ENCODE results near the gene DMRT3.

The DMRT3 gene

GRCh38 chr9:976258-976942 lies at the start of gene DMRT3:
Gene DMRT3 (plus strand): TSS chr9:976655. CDS start chr9:977002, 347 bp downstream.
- DNase-seq (ENCODE audit: low spot score), result no peak

GRCh38 chr9:926976-927375 lies 49.5 kb upstream of the DMRT3 start:
- no peak for DNase-seq (ENCODE audit: low spot score)

- peak; percentile 39 for DNase-seq (ENCODE audit: low spot score)
These were observed 48.0 kb upstream of the DMRT3 start for GRCh38 chr9:928363-929042.

DNA sequence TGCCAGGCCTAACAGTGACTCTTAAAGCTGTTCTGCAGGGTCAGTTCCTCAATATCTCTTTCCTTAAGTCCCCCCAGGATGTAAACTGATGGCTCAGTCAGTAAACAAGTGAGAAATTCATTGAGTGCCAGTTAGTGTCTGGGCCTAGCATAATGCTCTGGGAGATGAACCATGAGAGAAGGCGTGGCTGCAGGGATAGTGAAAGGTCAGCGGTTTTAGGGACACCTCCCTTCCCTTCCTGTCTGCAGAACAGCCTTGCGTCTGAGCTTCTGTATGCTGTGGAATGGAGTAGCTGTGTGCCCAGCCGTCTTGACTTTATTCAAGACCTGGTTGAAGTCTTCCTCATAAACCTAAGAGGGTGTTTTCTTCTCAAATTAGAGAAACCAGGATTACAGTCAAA lies 46.7 kb upstream of the DMRT3 start:
- DNase-seq (ENCODE audit: low spot score), result no peak

- DNase-seq (ENCODE audit: low spot score), result no peak
These were observed 43.1 kb upstream of the DMRT3 start for GRCh38 chr9:933356-933755.

DNA sequence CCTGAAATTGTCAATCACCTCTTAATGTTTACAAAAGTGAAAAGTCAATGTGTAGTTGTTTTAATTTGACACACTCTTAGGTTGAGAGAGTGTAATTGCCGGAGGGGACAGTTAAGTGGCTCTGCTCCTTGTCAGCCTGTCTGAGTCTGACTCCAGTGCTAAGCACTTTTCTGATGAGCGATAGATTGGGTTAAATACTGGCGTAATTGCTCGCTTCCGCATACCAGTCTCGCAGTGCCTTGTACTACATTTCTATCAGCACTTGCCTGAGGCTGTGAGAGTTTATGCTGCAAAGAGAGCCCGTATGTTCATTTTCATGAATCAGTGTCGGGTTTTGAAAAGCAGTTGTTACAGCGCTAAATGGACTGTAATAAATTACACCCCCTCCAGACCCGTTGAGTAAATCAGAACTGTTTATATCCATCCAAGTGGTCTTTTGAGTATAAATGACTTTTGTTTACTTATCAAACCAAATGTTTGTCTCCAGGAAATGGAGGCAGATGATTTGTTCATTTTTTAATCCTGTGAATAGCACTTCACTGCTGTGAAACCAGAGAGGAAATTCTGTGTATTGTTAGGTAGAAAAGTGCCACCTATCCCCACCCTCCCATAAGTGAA lies 41.0 kb upstream of the DMRT3 start:
- DNase-seq (ENCODE audit: low spot score), result no peak

DNA sequence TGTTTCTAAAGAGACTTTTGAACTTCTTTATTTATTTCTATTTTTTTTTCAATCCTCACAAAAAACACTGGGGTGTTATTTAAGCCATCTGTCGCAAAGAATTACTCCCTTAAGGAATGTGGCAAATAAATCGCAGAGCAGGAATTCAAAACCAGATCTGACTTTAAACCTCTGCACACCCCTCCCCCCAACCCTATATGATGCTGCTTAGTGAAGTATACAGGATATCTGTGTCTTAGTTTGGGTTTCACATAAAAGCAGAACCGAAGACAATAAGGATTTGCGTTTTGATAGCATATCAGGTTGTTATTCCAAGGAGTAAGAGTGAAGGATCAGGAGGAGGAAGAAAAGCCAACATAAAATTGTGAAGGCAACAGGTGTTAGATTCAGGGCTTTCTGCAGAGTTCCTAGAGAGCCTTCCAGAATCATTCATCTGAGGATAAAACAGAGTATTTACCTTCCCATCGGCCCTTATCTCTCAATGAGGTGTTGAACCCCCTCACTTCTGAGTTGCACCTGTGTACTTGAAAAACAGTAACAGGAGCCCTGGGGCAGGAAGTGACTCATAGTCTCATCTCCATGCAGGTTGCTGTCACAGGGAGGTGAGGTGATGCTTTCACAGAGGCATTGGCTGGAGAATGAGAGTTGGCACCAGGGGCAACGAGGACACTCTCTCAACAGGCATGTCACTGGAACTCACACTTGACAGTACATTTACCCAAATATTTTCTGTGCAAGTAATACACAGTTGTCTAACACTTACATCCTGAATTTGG lies 33.5 kb upstream of the DMRT3 start:
- no peak for DNase-seq (ENCODE audit: low spot score)

GRCh38 chr9:947985-948384 lies 28.5 kb upstream of the DMRT3 start:
- DNase-seq (ENCODE audit: low spot score), result no peak

- DNase-seq (ENCODE audit: low spot score), result no peak
These were observed 28.0 kb upstream of the DMRT3 start for GRCh38 chr9:948497-948896.

DNA sequence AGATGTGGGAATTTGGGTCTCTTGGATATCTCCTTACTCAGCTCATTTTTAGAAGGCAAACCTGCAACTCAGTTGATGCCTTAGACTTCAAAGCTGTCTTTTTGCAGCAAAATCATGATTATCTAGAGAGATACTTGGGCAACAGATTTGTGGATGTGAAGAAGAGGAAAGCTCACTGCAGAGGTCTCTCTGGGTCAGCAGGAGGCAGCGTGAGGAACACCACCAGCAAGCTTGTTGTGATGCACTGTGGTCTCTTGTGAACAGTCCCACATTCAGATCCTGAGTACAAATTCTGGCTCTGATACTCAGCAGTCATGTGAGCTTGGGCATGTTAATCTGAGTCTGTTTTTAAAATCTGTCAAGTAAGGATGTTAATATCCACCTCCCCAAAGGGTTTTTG lies 26.3 kb upstream of the DMRT3 start:
- DNase-seq (ENCODE audit: low spot score), result no peak

- DNase-seq (ENCODE audit: low spot score), result no peak
These were observed 23.9 kb upstream of the DMRT3 start for GRCh38 chr9:952546-952945.

DNA sequence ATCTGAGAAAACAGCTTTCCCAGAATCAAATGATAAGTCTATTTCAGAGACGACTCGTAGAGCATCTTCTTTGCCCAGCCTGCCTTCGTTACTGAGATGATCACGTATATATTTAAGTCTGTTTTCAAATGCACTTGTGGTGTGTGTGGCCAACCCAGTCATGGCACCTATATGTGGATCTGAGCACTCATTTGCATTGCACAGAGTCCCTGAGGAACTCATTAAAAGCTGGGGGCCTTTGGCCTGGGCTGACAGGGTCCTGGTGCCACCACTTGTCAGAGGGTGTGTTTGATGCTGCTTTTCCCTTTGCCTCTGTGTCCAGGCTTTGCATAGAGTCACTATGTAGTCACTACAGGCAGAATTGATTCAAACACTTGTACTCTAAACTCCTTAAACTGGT lies 17.4 kb upstream of the DMRT3 start:
- DNase-seq (ENCODE audit: low spot score), result no peak

GRCh38 chr9:959914-960313 lies 16.5 kb upstream of the DMRT3 start:
- no peak for DNase-seq (ENCODE audit: low spot score)

GRCh38 chr9:962023-962422 lies 14.4 kb upstream of the DMRT3 start:
- peak; percentile 87 for DNase-seq (ENCODE audit: low spot score)

GRCh38 chr9:965497-965896 lies 11.0 kb upstream of the DMRT3 start:
- no peak for DNase-seq (ENCODE audit: low spot score)

GRCh38 chr9:966870-967269 lies 9.6 kb upstream of the DMRT3 start:
- no peak for DNase-seq (ENCODE audit: low spot score)

- no peak for DNase-seq (ENCODE audit: low spot score)
These were observed 9.0 kb upstream of the DMRT3 start for GRCh38 chr9:967436-967835.

GRCh38 chr9:967903-968641 lies 8.4 kb upstream of the DMRT3 start:
- no peak for DNase-seq (ENCODE audit: low spot score)

DNA sequence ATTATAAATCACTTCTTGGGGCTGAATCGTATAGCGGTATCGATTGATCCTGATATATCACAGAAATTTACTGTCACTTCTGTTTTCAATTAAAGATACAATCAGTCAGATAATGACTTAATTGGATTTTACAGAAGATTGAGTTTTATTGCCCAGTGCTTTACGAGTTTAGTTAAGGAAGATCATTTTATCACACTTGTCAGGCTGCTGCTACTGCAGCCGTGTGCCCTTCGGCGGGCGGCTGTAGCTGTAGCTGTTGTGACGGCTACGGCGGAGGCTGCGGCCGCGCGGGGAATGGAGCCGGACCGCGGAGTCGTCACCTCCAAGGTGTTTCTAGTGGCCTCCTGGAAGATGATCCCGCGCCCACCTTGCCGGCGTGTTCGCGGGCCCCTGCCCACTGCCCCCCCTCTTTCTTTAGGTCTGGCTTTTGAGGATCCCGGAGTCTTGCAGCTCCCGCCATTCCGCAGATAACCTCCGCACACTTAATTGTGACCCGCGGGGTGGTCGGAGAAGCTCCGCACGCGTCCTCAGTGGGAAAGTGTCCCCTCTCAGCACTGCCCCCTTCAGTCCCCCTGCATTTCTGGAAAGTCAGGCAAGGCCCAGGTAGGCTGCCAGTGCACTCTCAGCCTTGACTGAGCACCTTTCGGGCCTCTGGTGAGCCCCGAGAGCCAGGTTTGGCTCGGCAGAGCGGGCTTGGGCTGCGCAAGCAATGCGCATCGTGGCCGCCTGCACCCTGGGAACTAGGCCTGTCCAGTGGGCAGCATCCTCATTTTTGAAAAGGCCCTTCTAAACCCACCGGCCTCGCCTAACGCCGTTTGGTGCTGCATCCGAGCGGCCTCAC lies 6.9 kb upstream of the DMRT3 start:
- no peak for DNase-seq (ENCODE audit: low spot score)

DNA sequence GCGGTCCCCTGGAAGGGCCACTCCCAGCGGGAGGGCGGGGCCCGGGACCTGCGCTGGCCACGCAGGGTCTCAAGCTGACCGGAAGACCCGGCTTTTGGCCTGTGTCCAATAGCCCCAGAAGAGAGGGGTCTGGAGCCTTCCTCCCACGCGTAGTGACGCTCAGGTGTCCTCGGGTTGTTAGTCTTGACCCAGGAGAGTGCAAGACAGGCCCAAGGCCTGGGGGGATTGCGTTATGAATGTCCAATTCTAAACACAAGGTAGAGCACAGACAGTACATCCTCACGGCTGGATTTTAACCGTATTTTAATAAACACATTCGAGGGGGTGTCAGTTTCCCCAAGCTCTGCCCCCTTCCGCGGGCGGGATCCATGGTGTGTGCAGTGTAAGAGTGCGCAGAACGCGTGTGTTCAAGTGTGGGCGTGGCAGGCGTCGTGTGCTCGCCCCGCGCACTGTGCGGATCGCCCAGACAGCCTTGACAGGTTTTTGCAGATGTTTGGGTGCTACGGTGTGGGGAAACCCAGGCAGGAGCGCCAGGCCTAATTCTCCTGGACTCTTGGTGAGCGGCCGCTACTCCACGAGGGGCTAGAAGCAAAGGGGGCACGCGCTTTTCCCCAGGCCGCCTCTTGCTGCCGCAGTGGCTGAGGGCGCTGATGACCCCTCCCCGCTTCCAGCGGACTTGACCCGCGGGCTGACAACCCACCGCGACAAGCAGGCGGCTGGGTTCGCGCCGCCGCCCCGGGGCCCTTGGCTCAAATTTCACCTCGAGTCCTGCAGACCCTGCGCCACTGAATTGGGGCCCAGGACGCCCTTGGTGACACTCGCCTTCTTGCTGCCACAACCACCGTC lies 6.1 kb upstream of the DMRT3 start:
- no peak for DNase-seq (ENCODE audit: low spot score)
